CD4-positive, alpha-beta T cell (primary cell): Measurements from ENCODE around the gene NMNAT2. TPM values are rescaled to one million over a fixed set of nuclear protein-coding genes. Genes with fewer than 3 reads are reported as not detected.

ENCODE experiments used
- ATAC-seq: fragments of 200-7000 bp; cut with Tn5 transposase; one replicate; pipeline ENCODE4 v1.10.0; 2022; ENCODE audit warnings: mild to moderate bottlenecking; ENCODE audit not compliant: poor library complexity
- CTCF ChIA-PET: fragments of 350-600 bp; sonication (Branson Sonifier 250); formaldehyde crosslinking; loops from one replicate; lab custom pipeline; 2021; ENCODE audit warnings: antibody characterized with exemption, inconsistent platforms; lab: Charles Lee
- POLR2A ChIA-PET: fragments of 350-600 bp; sonication (Branson Sonifier 250); formaldehyde crosslinking; loops from one replicate; lab custom pipeline; 2021; ENCODE audit warnings: antibody characterized with exemption, inconsistent platforms; lab: Charles Lee
- DNase-seq, 14 experiments: peaks; one replicate each; pipeline ENCODE4 v3.0.0-alpha.2; 2013 to 2020; ENCODE audit warnings: mixed read lengths in 2 of 14
- H3K27ac ChIP-seq, 2 donors: one replicate each; pipeline versions ENCODE4 v1.5.1 to v1.7.0; 2013; ENCODE audit warnings: low read length in 2 of 2, low read depth in 1 of 2, mild to moderate bottlenecking in 1 of 2
- H3K27me3 ChIP-seq, 2 experiments: 1 replicate in 1 of 2; 2 replicates in 1 of 2; pipeline versions ENCODE4 v1.6.1 to v1.7.0; 2013; ENCODE audit warnings: low read length in 2 of 2, control low read depth in 1 of 2, mild to moderate bottlenecking in 1 of 2, moderate library complexity in 1 of 2; ENCODE audit not compliant: insufficient read depth in 2 of 2, control insufficient read depth in 1 of 2
- H3K36me3 ChIP-seq: one replicate; pipeline ENCODE4 v1.6.1; 2013; ENCODE audit warnings: low read length, control low read depth; ENCODE audit not compliant: insufficient read depth
- H3K4me1 ChIP-seq: one replicate; pipeline ENCODE4 v1.6.1; 2013; ENCODE audit warnings: low read length, control low read depth; ENCODE audit not compliant: insufficient read depth
- H3K4me3 ChIP-seq: one replicate; pipeline ENCODE4 v1.5.1; 2013; ENCODE audit warnings: mild to moderate bottlenecking, low read length, moderate library complexity
- H3K9me3 ChIP-seq, 2 experiments: 1 replicate in 1 of 2; 2 replicates in 1 of 2; pipeline versions ENCODE4 v1.6.1 to v1.7.0; 2013; ENCODE audit warnings: low read length in 2 of 2, mild to moderate bottlenecking in 2 of 2, control low read depth in 1 of 2, moderate library complexity in 1 of 2; ENCODE audit not compliant: control insufficient read depth in 1 of 2, insufficient read depth in 1 of 2
- H3K27ac Mint-ChIP-seq: one replicate; pipeline ENCODE4 v1.8.0; 2020; ENCODE audit warnings: mixed read lengths
- H3K27me3 Mint-ChIP-seq: one replicate; pipeline ENCODE4 v1.8.0; 2021; ENCODE audit warnings: mixed read lengths
- H3K36me3 Mint-ChIP-seq: one replicate; pipeline ENCODE4 v1.8.0; 2021; ENCODE audit warnings: low read depth, mixed read lengths
- H3K4me1 Mint-ChIP-seq: one replicate; pipeline ENCODE4 v1.8.0; 2021; ENCODE audit warnings: low read depth, mixed read lengths
- H3K4me3 Mint-ChIP-seq: one replicate; pipeline ENCODE4 v1.8.0; 2020; ENCODE audit warnings: mild to moderate bottlenecking, mixed read lengths
- H3K9me3 Mint-ChIP-seq: one replicate; pipeline ENCODE4 v1.8.0; 2020; ENCODE audit warnings: mixed read lengths
- CTCF ChIP-seq: fragments of 200-600 bp; IDR thresholded peaks from one replicate; pipeline ENCODE4 v1.8.0; 2022; ENCODE audit warnings: antibody characterized with exemption, mild to moderate bottlenecking
- intact Hi-C, 2 experiments: fragments of 100-400 bp; cut with DNase I in 1 of 2; cut with micrococcal nuclease in 1 of 2; formaldehyde crosslinking; loops; one replicate each; pipeline versions ENCODE4 v1.15.1 to v1.9.0; 2023 to 2025; cut with DNase I, micrococcal nuclease
- total RNA-seq, 174 experiments: library from RNA in 2 of 174; stranded (reverse) in 2 of 174; gene quantifications; one replicate each; pipeline ENCODE4 v1.2.3 and lab custom pipeline; 2021 to 2026

The NMNAT2 gene
- total RNA-seq, 2 experiments from 2014 or later = not detected

- Histone ChIP-seq H3K4me1 (no peaks in the 10 kb centered on the region), H3K4me3 (no peak overlapping the region), H3K9me3 (no peaks in the 10 kb centered on the region), H3K27ac (no peak overlapping the region), H3K36me3 (no peaks in the 10 kb centered on the region), H3K27me3 (no peaks in the 10 kb centered on the region)
- Mint-ChIP-seq H3K9me3 (no peaks in the 10 kb centered on the region), H3K36me3 (no peaks in the 10 kb centered on the region), H3K27me3 (peaks cover 16% of the 10 kb centered on the region), H3K27ac (no peak overlapping the region), H3K4me3 (no peak overlapping the region), H3K4me1 (no peaks in the 10 kb centered on the region)
- ATAC-seq (no peak), DNase-seq (no peak)
- intact Hi-C loops = no loop called here
- ChIA-PET CTCF (no interaction called here), POLR2A (interaction anchor here (0.6 kb wide), 1 partner anchor 117 kb away, joined by 3 read pairs; no protein-coding TSS in a partner anchor)
- TF ChIP-seq CTCF = no peak
Measured at GRCh38 chr1:183443466-183443865, 25.3 kb upstream of the NMNAT2 start.

- ChIA-PET CTCF (no interaction called here), POLR2A (interaction anchor here (0.6 kb wide), 1 partner anchor 117 kb away, joined by 3 read pairs; no protein-coding TSS in a partner anchor)
- no peaks in the 10 kb centered on the region for H3K27me3 ChIP-seq
- intact Hi-C loops = no loop called here
- no peak for DNase-seq
- H3K9me3 ChIP-seq = no peaks in the 10 kb centered on the region
- H3K4me3 ChIP-seq = no peak overlapping the region
- Mint-ChIP-seq H3K27ac (no peak overlapping the region), H3K27me3 (peaks cover 16% of the 10 kb centered on the region), H3K4me1 (no peaks in the 10 kb centered on the region), H3K4me3 (no peak overlapping the region), H3K9me3 (no peaks in the 10 kb centered on the region), H3K36me3 (no peaks in the 10 kb centered on the region)
- no peak for ATAC-seq
- H3K27ac ChIP-seq = no peak overlapping the region
- H3K36me3 ChIP-seq = no peaks in the 10 kb centered on the region
- TF ChIP-seq CTCF = no peak
- no peaks in the 10 kb centered on the region for H3K4me1 ChIP-seq
Measured at GRCh38 chr1:183443011-183443410, 24.8 kb upstream of the NMNAT2 start.

GRCh38 chr1:183438060-183438459 is 19.9 kb upstream of the NMNAT2 start:
- no peak overlapping the region for H3K4me3 Mint-ChIP-seq
- peaks cover 31% of the 10 kb centered on the region for H3K27me3 Mint-ChIP-seq
- Histone ChIP-seq H3K4me1 (no peaks in the 10 kb centered on the region), H3K36me3 (no peaks in the 10 kb centered on the region), H3K9me3 (no peaks in the 10 kb centered on the region), H3K4me3 (no peak overlapping the region), H3K27me3 (no peaks in the 10 kb centered on the region), H3K27ac (no peak overlapping the region)
- no peaks in the 10 kb centered on the region for H3K4me1 Mint-ChIP-seq
- intact Hi-C loops = no loop called here
- TF ChIP-seq CTCF = no peak
- no peak for DNase-seq
- no peaks in the 10 kb centered on the region for H3K9me3 Mint-ChIP-seq
- CTCF ChIA-PET = no interaction called here
- H3K36me3 Mint-ChIP-seq = no peaks in the 10 kb centered on the region
- no peak overlapping the region for H3K27ac Mint-ChIP-seq
- POLR2A ChIA-PET = no interaction called here
- ATAC-seq = no peak
